IPS-11a (cell line): ENCODE data around the gene NEK4.
A peak's percentile ranks its signal among the peaks of the same experiment; 100 is the strongest.
"Not testable (repeated sequence)": the region's sequence is repeated elsewhere in the genome, so short reads cannot be mapped to it uniquely, and the experiment has no call there.

Source experiments
- H3K4me3 ChIP-seq: one replicate; pipeline ENCODE4 v1.5.1; 2013; ENCODE audit warnings: low read depth, low read length, control low read depth

NEK4 gene

GRCh38 chr3:52779837-52780585 is 9.3 kb upstream of the NEK4 start:
- no peak overlapping the region for H3K4me3 ChIP-seq

DNA sequence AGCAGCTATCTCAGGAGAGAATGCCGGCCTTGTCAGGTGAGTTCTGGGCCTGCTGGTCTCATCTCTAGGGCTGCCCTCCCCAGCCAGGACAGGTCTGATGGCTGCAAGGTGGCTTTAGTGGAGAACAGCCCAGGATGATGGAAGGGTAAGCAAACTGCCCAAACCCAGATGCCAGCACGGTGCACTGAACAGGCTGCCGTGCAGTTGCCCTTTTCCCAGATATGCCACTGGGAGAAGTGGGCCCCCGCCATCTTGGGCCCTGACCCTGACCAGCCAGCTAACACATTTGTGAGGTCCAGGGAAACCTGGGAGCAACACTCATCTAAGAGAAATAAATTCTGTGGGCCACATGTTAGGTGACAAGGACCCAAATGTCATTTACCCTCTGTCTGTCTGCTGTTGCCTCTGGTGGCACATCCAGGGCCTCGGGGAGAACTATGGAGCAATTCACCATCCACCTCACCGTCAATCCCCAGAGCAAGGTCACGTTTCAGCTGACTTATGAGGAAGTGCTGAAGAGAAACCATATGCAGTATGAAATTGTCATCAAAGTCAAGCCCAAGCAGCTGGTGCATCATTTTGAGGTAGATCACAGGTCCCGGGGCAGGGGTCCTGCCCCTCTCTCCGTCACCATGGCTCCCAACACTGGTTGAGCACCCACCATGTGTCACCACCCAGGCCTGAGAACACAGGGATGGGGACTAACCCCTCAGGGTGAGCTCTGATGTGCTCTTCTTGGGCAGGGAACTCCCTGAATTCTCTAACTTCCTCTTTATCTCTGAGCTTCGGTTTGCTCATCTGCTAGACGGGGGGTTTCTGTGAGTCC is 8.5 kb upstream of the NEK4 start:
- H3K4me3 ChIP-seq, result no peak overlapping the region

GRCh38 chr3:52777959-52778805 is 7.4 kb upstream of the NEK4 start:
- H3K4me3 ChIP-seq, result no peak overlapping the region

GRCh38 chr3:52777127-52777958 is 6.6 kb upstream of the NEK4 start, which contains the start of gene ITIH1:
Gene ITIH1 (plus strand): TSS chr3:52777599. CDS start chr3:52777616, 17 bp downstream.
- no peak within 1 kb of the TSS for H3K4me3 ChIP-seq

- H3K4me3 ChIP-seq, result not testable (repeated sequence)
These were observed 5.7 kb upstream of the NEK4 start for GRCh38 chr3:52776486-52776885.

- H3K4me3 ChIP-seq, result no peak overlapping the region
These were observed 5.1 kb upstream of the NEK4 start for GRCh38 chr3:52775877-52776276.

DNA sequence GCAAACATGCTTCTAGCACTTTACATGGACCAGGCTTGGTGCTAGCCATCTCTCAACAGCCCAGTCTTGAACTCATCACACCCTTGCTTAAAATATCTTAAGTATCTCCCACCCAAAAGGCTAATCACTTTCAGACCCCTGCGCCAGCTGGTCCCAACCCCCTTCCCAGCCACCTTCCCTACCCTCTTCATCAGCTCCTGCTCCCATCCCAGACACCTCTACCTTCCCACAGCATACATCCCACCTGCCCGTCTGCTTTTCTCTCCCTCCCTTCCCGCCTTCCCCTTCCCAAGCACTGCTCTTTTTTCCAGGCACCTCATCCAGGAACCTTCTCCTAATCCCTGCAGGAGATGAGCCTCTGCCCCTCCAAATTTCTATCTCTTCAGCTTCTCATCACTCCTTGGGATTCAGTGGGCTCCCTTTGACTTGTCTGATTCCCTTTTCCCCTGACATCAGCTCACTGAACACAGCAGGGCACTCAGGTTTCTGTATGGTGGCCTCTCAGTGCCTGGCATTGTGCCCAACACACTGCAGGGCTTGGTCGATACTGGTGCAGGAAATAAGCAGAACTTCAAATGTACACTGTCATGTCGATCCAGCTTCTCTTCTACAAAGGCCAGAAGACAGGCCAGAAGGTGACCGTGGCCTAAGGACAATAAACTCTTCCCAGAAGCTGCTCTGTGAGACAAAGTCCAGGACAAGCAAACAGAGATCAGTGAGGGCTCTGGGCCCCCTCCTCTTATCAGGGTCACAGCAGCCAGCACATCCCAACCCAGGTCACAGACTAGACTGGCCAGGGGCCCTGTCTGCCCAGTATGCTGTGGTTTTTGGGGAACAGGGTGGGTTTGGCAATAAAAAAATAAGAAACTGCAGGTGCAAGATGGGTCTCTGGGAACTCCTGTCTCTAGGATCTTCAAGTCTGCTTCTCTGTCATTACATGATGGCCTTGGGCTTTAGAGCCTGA is 4.4 kb upstream of the NEK4 start:
- H3K4me3 ChIP-seq, result no peak overlapping the region

- H3K4me3 ChIP-seq, result no peak overlapping the region
These were observed 3.5 kb upstream of the NEK4 start for GRCh38 chr3:52774066-52774713.

GRCh38 chr3:52773361-52774065 is 2.8 kb upstream of the NEK4 start:
- H3K4me3 ChIP-seq, result no peak overlapping the region

GRCh38 chr3:52771702-52772101 is 962 bp upstream of the NEK4 start:
- H3K4me3 ChIP-seq, result no peak overlapping the region

GRCh38 chr3:52771334-52771681 is 568 bp upstream of the NEK4 start:
- peak overlapping the region; percentile 86 for H3K4me3 ChIP-seq

- peak overlapping the region; percentile 86 for H3K4me3 ChIP-seq
These were observed 819 bp downstream of the NEK4 start for GRCh38 chr3:52769786-52770455.

DNA sequence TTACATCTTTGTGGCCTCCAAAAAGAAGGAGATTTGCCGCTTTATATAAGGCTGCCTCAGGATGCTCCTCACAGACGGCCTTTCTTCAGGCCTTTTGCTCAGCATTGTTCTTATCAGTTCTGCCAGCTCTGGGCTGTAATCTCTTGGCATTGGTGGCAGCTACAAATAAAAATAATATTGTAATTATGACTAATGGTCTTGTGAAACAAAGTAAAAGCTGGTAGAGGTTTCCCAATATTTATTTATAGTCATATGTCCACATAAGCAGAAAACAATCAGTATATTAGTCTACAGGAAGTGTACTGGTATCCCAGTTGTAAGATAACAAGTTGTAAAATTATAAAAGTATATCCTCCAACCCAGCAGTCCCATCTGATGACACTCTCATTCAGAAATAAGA is 7.3 kb downstream of the NEK4 start:
- H3K4me3 ChIP-seq, result no peak overlapping the region

GRCh38 chr3:52756141-52756540 is 14.6 kb downstream of the NEK4 start:
- no peak overlapping the region for H3K4me3 ChIP-seq

DNA sequence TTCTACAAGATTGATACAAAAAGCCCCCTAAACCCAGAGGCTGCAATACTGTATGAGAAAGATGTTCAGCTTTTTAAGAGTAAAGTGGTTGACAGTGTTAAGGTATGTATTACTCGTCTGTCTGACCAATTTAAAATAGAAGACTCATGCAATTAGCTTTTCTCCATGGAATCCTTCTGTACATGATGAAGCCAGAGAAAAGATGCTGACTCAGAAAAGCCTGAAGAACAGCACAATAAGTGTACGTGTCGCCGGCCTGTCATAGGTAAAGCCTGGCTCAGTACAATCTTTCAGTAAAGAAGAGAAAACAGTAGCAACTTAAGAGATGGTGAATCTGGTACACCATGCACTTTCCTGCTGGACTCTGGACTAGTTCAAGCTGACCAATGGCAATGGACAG is 16.4 kb downstream of the NEK4 start:
- H3K4me3 ChIP-seq, result no peak overlapping the region

DNA sequence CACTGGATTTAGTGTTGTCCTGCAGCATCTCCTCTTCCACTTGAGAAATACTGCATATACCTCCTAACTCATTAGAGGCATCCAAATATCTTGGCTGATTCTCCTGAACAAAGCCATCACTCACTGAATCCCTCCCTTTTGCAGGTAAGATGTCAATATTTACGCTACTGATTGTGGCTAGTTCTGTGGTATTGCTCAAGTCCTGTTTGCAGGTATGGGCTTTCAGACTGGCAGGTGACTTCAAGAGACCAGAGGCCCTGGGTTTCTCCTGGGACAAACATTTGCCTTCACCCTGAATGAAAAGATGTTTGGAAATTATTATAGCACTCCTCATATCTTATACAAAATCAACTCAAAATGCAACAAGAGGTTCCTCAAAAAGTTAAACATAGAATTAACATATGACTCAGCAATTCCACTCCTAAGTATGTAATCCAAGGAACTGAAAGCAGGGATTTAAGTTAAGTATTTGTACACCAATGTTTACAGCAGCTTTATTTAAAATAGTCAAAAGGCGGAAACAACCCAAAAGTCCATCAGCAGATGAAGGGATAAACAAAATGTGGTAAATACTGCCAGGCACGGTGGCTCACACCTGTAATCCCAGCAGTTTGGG is 18.6 kb downstream of the NEK4 start:
- no peak overlapping the region for H3K4me3 ChIP-seq

- no peak overlapping the region for H3K4me3 ChIP-seq
These were observed 27.0 kb downstream of the NEK4 start for GRCh38 chr3:52743721-52744120.
